NCI-H1694 (cell line): ENCODE data around the gene OPHN1.
"Not testable (repeated sequence)": the region's sequence is repeated elsewhere in the genome, so short reads cannot be mapped to it uniquely, and the experiment has no call there.

Experiments used
- DNase-seq: peaks from one replicate; lab custom pipeline; 2025; lab: John Stamatoyannopoulos, UW

OPHN1 gene

DNA sequence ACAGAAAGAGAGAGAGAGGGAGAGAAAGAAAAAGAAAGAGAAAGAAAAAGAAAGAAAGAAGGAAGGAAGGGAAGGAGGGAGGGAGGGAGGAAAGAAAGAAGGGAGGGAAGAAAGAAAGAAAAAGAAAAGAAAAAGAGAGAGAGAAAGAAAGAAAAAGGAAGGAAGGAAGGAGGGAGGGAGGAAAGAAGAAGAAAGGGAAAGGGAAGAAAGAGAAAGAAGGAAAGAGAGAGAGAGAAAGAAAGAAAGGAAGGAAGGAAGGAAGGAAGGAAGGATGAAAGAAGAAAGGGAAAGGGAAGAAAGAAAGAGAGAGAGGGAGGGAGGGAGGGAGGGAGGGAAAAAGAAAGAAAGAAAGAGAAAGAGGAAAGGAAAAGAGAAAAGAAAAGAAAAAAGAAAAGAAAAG is 10.8 kb downstream of the OPHN1 start:
- no peak for DNase-seq

- no peak for DNase-seq
These were observed 11.7 kb downstream of the OPHN1 start for GRCh38 chrX:68421636-68422035.

GRCh38 chrX:68420559-68420958 is 12.7 kb downstream of the OPHN1 start:
- no peak for DNase-seq

GRCh38 chrX:68419975-68420374 is 13.3 kb downstream of the OPHN1 start:
- DNase-seq = no peak

- DNase-seq = no peak
These were observed 15.6 kb downstream of the OPHN1 start for GRCh38 chrX:68417651-68418050.

- DNase-seq = no peak
These were observed 16.7 kb downstream of the OPHN1 start for GRCh38 chrX:68416592-68416991.

- no peak for DNase-seq
These were observed 18.0 kb downstream of the OPHN1 start for GRCh38 chrX:68415316-68415715.

GRCh38 chrX:68413254-68413653 is 20.0 kb downstream of the OPHN1 start:
- no peak for DNase-seq

DNA sequence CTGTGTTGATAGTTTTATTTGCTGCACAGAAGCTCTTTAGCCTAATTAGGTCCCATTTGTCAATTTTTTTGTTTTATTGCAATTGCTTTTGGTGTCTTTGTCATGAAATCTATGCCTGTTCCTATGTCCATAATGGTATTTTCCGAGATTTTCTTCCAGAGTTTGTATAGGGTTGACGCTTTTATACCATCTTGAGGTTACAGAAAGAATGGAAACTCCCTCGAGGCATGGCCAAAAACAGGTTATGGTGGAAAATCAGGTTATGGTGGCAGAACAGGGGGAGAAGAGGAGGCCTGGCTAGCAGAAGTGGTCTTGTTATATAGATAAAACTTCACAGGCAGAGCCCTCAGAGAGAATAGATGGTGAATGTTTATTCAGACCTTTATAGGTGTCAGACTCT is 21.6 kb downstream of the OPHN1 start:
- no peak for DNase-seq

DNA sequence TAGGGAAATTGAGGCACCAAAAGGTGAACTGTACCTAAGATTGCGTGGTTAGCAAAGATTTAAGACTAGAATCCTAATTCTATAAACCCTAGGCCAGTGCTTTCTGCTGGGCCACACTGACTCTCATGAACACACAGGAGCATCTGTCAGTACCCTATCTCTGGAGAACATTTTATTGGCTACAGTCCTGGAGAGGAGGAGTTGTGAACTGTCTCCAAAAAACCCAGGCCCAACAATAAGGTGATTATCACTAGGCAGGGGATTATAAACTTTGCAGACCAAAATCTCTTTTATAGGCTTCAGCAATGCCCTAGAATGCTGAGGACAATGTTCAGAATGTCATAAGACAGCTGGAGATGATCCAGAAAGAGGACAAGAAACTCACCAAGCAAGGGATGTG is 24.1 kb downstream of the OPHN1 start:
- peak; percentile 6 for DNase-seq

DNA sequence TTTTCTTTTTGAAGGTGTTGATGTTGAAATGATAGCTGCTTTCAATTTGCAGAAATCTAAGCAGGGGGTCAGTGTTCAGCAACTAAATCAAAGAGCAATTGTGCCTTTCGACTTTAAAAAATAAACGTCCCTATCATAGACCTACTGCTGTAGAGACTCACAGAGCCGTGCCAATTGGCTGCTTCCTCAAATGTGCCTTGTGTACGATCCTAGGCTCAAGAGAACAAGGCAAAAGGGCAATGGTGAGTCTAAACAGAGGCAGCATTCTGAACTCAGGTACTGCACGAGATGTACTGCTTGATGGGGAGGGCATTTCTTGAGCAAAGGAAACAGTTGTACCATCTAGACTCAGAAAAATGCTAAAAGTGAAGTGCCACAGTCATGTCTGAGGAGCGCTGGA is 29.8 kb downstream of the OPHN1 start:
- DNase-seq = no peak

- DNase-seq = no peak
These were observed 30.3 kb downstream of the OPHN1 start for GRCh38 chrX:68403038-68403437.

DNA sequence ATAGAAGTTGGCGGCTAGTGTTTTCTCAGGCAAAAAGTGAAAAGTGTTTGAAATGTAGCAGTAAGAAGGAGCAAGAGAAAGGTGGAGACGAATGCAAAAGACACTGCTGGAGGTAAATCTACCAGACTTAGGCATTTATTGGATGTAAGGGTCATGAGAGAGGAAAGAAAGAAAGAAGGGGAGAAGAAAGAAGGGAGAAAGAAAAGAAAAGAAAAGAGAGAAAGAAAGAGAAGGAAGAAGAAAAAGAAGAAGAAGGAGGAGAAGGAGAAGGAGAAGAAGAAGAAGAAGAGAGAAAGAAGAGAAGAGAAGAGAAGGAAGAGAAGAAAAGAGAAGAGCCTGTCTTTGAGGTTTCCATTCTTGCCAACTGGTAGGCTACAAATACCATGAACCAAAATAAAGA is 31.2 kb downstream of the OPHN1 start:
- DNase-seq = no peak

- DNase-seq = no peak
These were observed 35.0 kb downstream of the OPHN1 start for GRCh38 chrX:68398291-68398690.

DNA sequence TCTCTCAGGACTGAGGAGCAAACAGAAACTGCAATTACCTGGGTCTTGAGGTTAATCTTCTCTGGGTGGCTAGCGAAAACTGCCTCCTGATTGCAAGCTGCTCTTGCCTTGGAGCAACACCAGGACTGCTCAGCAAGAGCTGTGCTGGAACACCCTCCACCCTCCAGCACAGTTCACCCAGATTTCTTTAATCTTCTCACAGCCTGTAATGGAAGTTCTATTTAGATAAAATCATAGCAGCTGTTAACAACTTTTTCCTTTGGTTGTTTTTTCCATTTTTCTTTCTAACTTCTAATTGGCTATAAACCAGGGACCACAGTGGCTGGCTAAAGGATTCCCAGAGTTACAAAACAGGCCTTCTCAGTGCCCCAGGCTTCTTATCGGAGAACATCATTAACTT is 36.3 kb downstream of the OPHN1 start:
- no peak for DNase-seq

- not testable (repeated sequence) for DNase-seq
These were observed 43.8 kb downstream of the OPHN1 start for GRCh38 chrX:68389419-68389960.

- no peak for DNase-seq
These were observed 45.5 kb downstream of the OPHN1 start for GRCh38 chrX:68387776-68388175.

DNA sequence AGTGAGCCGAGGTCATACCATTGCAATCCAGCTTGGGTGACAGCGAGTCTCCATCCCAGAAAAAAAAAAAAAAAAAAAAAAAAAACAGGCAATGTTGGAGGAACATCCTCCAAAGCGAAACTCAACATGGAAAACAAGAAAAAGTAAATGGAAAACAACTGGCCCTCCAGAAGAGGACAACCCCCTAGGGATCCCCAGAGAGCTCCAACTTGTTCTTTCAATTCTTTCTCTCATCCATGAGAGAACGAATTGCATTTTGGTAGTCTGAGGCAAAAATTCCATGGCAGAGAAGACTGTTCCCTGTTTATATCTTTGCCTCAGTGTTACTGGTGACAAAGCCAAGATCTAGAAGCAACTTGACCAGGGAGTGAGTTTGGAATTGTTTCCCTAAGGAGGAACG is 49.8 kb downstream of the OPHN1 start:
- DNase-seq = no peak

- not testable (repeated sequence) for DNase-seq
These were observed 55.7 kb downstream of the OPHN1 start for GRCh38 chrX:68377579-68377978.

- no peak for DNase-seq
These were observed 56.9 kb downstream of the OPHN1 start for GRCh38 chrX:68376373-68376772.

DNA sequence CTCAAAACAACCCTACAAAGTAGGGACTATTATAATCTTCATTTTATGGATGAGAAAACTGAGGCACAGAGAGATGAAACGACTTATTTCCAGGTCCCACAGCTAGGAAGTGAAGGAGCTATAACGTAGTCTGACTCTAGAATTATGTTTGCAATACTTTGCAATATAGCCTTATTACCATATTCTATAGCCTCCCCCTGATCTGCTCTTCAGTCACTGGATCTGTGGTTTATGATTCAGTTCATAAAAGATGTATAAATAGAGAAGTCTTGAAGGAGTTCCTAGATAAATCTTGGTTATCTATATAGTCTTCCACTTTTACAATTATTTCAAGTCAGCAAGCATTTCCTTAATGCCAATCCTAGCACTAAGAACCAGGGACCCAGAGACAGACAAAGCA is 57.5 kb downstream of the OPHN1 start:
- no peak for DNase-seq

DNA sequence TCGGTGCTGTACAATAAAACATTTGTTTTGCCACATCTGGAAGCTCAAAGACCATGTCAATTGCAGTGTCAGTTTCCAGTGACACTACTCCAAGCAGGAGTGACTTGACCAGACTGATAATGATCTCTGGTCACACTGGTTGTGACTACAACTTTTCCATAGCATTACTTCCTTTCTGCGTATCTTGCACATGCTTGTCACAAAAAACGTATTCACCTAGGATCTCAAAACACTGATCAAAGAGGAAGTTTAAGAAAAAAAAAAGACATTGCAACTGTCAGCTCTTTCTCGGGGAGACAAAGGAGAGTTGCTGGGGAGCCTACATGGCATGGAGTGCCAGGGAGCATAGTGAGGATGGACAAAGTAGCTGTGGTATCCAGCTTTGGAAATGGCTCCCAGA is 60.6 kb downstream of the OPHN1 start:
- DNase-seq = no peak

GRCh38 chrX:68369559-68369958 is 63.7 kb downstream of the OPHN1 start:
- no peak for DNase-seq

- DNase-seq = peak; percentile 44
These were observed 68.0 kb downstream of the OPHN1 start for GRCh38 chrX:68365341-68365740.

- DNase-seq = no peak
These were observed 69.3 kb downstream of the OPHN1 start for GRCh38 chrX:68363984-68364383.
